NT2/D1 (cell line): ENCODE data around the gene PLSCR4.

Experiments
- DNase-seq: peaks from one replicate; pipeline ENCODE4 v3.0.0-alpha.2; 2011; ENCODE audit warnings: low read depth, low spot score
- H3K27me3 ChIP-seq: 2 replicates; pipeline ENCODE4 v1.6.0; 2011; ENCODE audit warnings: mild to moderate bottlenecking; ENCODE audit not compliant: insufficient read length, insufficient read depth
- H3K36me3 ChIP-seq: 2 replicates; pipeline ENCODE4 v1.6.1; 2011; ENCODE audit warnings: mild to moderate bottlenecking, low read length, mixed read lengths; ENCODE audit not compliant: insufficient read depth, insufficient read length
- H3K4me1 ChIP-seq: 2 replicates; pipeline ENCODE4 v1.5.1; 2011; ENCODE audit not compliant: insufficient read depth, insufficient read length
- H3K4me3 ChIP-seq: 2 replicates; pipeline ENCODE4 v1.5.1; 2011; ENCODE audit warnings: low read depth; ENCODE audit not compliant: insufficient read length
- H3K9ac ChIP-seq: 2 replicates; pipeline ENCODE4 v1.6.0; 2011; ENCODE audit warnings: low read depth; ENCODE audit not compliant: insufficient read length
- H3K9me3 ChIP-seq: 2 replicates; pipeline ENCODE4 v1.5.1; 2011; ENCODE audit warnings: mild to moderate bottlenecking, low read length; ENCODE audit not compliant: insufficient read depth
- SUZ12 ChIP-seq: IDR thresholded peaks from 2 replicates; pipeline ENCODE4 v1.6.1; 2011; ENCODE audit not compliant: insufficient read length, insufficient read depth; ENCODE audit errors: extremely low read depth
- YY1 ChIP-seq: IDR thresholded peaks from 2 replicates; pipeline ENCODE4 v1.6.1; 2011; ENCODE audit not compliant: insufficient read length, insufficient read depth
- ZNF274 ChIP-seq: IDR thresholded peaks from 2 replicates; pipeline ENCODE4 v1.6.1; 2011; ENCODE audit warnings: mild to moderate bottlenecking, low read depth, low read length

PLSCR4 gene

GRCh38 chr3:146164506-146164905 lies 86.4 kb downstream of the PLSCR4 start:
- DNase-seq = no peak
- no peaks in the 10 kb centered on the region for H3K9me3 ChIP-seq
- no peaks in the 10 kb centered on the region for H3K36me3 ChIP-seq
- H3K27me3 ChIP-seq = no peaks in the 10 kb centered on the region
- H3K9ac ChIP-seq = no peak overlapping the region
- no peak for TF ChIP-seq YY1
- H3K4me3 ChIP-seq = no peak overlapping the region
- H3K4me1 ChIP-seq = peaks cover 2% of the 10 kb centered on the region

GRCh38 chr3:146164071-146164470 lies 86.8 kb downstream of the PLSCR4 start:
- no peaks in the 10 kb centered on the region for H3K9me3 ChIP-seq
- TF ChIP-seq YY1 = no peak
- TF ChIP-seq SUZ12 = no peak
- TF ChIP-seq ZNF274 = no peak
- no peak overlapping the region for H3K9ac ChIP-seq
- DNase-seq = no peak
- no peak overlapping the region for H3K4me3 ChIP-seq
- peaks cover 2% of the 10 kb centered on the region for H3K4me1 ChIP-seq
- no peaks in the 10 kb centered on the region for H3K36me3 ChIP-seq
- H3K27me3 ChIP-seq = no peaks in the 10 kb centered on the region

GRCh38 chr3:146163584-146163983 lies 87.3 kb downstream of the PLSCR4 start:
- H3K4me1 ChIP-seq = peaks cover 2% of the 10 kb centered on the region
- DNase-seq = no peak
- TF ChIP-seq ZNF274 = no peak
- TF ChIP-seq SUZ12 = no peak
- TF ChIP-seq YY1 = no peak
- H3K27me3 ChIP-seq = no peaks in the 10 kb centered on the region
- H3K9ac ChIP-seq = no peak overlapping the region
- H3K9me3 ChIP-seq = no peaks in the 10 kb centered on the region
- no peaks in the 10 kb centered on the region for H3K36me3 ChIP-seq
- no peak overlapping the region for H3K4me3 ChIP-seq

- H3K4me1 ChIP-seq = peaks cover 2% of the 10 kb centered on the region
- TF ChIP-seq SUZ12 (no peak), ZNF274 (no peak), YY1 (no peak)
- no peaks in the 10 kb centered on the region for H3K9me3 ChIP-seq
- H3K27me3 ChIP-seq = no peaks in the 10 kb centered on the region
- no peak for DNase-seq
- no peak overlapping the region for H3K9ac ChIP-seq
- no peaks in the 10 kb centered on the region for H3K36me3 ChIP-seq
- no peak overlapping the region for H3K4me3 ChIP-seq
Observed at GRCh38 chr3:146162561-146162960, 88.3 kb downstream of the PLSCR4 start.

- H3K36me3 ChIP-seq = no peaks in the 10 kb centered on the region
- peak overlapping the region; percentile 65 for H3K4me3 ChIP-seq
- no peaks in the 10 kb centered on the region for H3K27me3 ChIP-seq
- H3K9ac ChIP-seq = peak overlapping the region; percentile 79
- no peaks in the 10 kb centered on the region for H3K9me3 ChIP-seq
- peaks cover 2% of the 10 kb centered on the region for H3K4me1 ChIP-seq
- TF ChIP-seq YY1 = no peak
- no peak for TF ChIP-seq SUZ12
- no peak for TF ChIP-seq ZNF274
- no peak for DNase-seq
Observed at GRCh38 chr3:146161663-146162002, 89.3 kb downstream of the PLSCR4 start.

- H3K9ac ChIP-seq = peak within 1 kb of the TSS; percentile 79
- DNase-seq = peak; percentile 49
- H3K9me3 ChIP-seq = no peaks in the 10 kb centered on the region
- no peaks in the 10 kb centered on the region for H3K36me3 ChIP-seq
- peak within 1 kb of the TSS; percentile 65 for H3K4me3 ChIP-seq
- TF ChIP-seq ZNF274 = no peak
- TF ChIP-seq SUZ12 = no peak
- no peak for TF ChIP-seq YY1
- H3K4me1 ChIP-seq = peaks cover 2% of the 10 kb centered on the region
- H3K27me3 ChIP-seq = no peaks in the 10 kb centered on the region
Observed at GRCh38 chr3:146160964-146161662, 89.8 kb downstream of the PLSCR4 start, which contains the start of gene PLOD2. PLOD2 (minus strand) TSS chr3:146161184; CDS start chr3:146160989, 195 bp downstream.

GRCh38 chr3:146160321-146160963 lies 90.5 kb downstream of the PLSCR4 start:
- no peaks in the 10 kb centered on the region for H3K9me3 ChIP-seq
- TF ChIP-seq SUZ12 = no peak
- TF ChIP-seq YY1 = no peak
- TF ChIP-seq ZNF274 = no peak
- H3K4me3 ChIP-seq = peak overlapping the region; percentile 65
- H3K27me3 ChIP-seq = no peaks in the 10 kb centered on the region
- peaks cover 2% of the 10 kb centered on the region for H3K4me1 ChIP-seq
- no peaks in the 10 kb centered on the region for H3K36me3 ChIP-seq
- peak overlapping the region; percentile 79 for H3K9ac ChIP-seq
- DNase-seq = peak; percentile 76
